Activated CD4-positive, alpha-beta T cell treated with anti-CD3 and anti-CD28 coated beads, Interleukin-2, amount 10 ng/mL, durations not matched to agents 7 days and 5 days (primary cell): ENCODE measurements around the gene SAPCD2. TPM values are rescaled to one million over a fixed set of nuclear protein-coding genes. Genes with fewer than 3 reads are reported as not detected.
"Not testable (repeated sequence)": the region's sequence is repeated elsewhere in the genome, so short reads cannot be mapped to it uniquely, and the experiment has no call there.

Source experiments
- CTCF ChIA-PET: fragments of 350-600 bp; sonication (Branson Sonifier 250); formaldehyde crosslinking; loops from one replicate; lab custom pipeline; 2021; ENCODE audit warnings: antibody characterized with exemption; lab: Charles Lee
- POLR2A ChIA-PET: fragments of 350-600 bp; sonication (Branson Sonifier 250); formaldehyde crosslinking; loops from one replicate; lab custom pipeline; 2021; ENCODE audit warnings: antibody characterized with exemption; lab: Charles Lee
- DNase-seq: peaks from one replicate; pipeline ENCODE4 v3.0.0-alpha.2; 2020
- H3K27ac Mint-ChIP-seq: one replicate; pipeline ENCODE4 v1.8.0; 2021; ENCODE audit warnings: mild to moderate bottlenecking, moderate library complexity, mixed read lengths
- H3K27me3 Mint-ChIP-seq: one replicate; pipeline ENCODE4 v1.8.0; 2021; ENCODE audit warnings: mixed read lengths
- H3K36me3 Mint-ChIP-seq: one replicate; pipeline ENCODE4 v1.8.0; 2021; ENCODE audit warnings: low read depth, mixed read lengths
- H3K4me1 Mint-ChIP-seq: one replicate; pipeline ENCODE4 v1.8.0; 2021; ENCODE audit warnings: mixed read lengths
- H3K4me3 Mint-ChIP-seq: one replicate; pipeline ENCODE4 v1.8.0; 2021; ENCODE audit warnings: mild to moderate bottlenecking, moderate library complexity, mixed read lengths
- H3K9me3 Mint-ChIP-seq: one replicate; pipeline ENCODE4 v1.8.0; 2021; ENCODE audit warnings: mixed read lengths
- total RNA-seq, 2 experiments: library from RNA; stranded (reverse); gene quantifications; one replicate each; pipeline ENCODE4 v1.2.3, GENCODE V29; 2021

Gene SAPCD2
- total RNA-seq, 2 experiments from 2014 or later: 33.8 to 40.6 TPM

DNA sequence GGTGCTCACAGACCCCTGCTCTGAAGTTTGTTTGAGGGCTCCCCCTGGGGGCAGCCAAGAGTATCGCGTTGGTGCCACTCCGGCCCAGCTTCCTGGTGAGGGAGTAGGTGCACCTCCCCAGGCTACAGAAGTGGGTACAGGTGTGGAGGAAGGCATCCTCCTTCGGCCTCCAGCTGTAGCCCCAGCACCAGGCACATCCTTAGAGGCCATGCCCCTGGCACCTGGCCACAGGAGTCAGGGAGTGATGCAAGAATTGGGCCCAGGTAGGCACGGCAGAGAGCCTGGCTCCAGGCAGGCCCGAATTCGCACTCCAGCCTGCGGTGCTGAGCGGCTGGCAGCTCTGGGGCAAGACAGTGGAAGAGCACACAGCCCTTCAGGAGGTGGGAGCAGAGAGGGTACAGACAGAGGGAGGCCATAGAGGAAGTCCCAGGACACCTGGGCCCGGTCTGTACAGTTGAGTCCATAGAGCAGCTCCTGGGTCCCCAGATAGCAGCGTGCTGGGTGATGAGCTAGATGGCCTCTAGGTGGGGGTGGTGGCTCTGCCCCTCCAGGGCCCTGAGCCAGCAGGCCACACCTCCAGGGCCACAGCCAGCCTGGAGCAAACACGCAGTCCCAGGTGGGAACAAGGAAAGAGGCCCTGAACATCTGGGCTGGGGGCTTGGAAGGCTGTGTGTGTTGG lies 2.4 kb downstream of the SAPCD2 start:
- no peaks in the 10 kb centered on the region for H3K9me3 Mint-ChIP-seq
- H3K36me3 Mint-ChIP-seq: peaks cover 10% of the 10 kb centered on the region
- H3K27me3 Mint-ChIP-seq: no peaks in the 10 kb centered on the region
- ChIA-PET POLR2A (interaction anchor here (0.5 to 1.4 kb wide), 2 partner anchors 20 to 173 kb away, joined by 3 to 5 read pairs; partner anchors contain the start of gene TUBB4B), CTCF (interaction anchor here (0.6 to 10.6 kb wide), 23 partner anchors 9 to 338 kb away, joined by 3 to 157 read pairs (median 4); partner anchors contain the start of genes ABCA2, AJM1, FUT7 and MAN1B1)
- peak overlapping the region; percentile 69 for H3K4me3 Mint-ChIP-seq
- H3K27ac Mint-ChIP-seq: peak overlapping the region; percentile 75
- DNase-seq: peak; percentile 90
- H3K4me1 Mint-ChIP-seq: peaks cover 25% of the 10 kb centered on the region

DNA sequence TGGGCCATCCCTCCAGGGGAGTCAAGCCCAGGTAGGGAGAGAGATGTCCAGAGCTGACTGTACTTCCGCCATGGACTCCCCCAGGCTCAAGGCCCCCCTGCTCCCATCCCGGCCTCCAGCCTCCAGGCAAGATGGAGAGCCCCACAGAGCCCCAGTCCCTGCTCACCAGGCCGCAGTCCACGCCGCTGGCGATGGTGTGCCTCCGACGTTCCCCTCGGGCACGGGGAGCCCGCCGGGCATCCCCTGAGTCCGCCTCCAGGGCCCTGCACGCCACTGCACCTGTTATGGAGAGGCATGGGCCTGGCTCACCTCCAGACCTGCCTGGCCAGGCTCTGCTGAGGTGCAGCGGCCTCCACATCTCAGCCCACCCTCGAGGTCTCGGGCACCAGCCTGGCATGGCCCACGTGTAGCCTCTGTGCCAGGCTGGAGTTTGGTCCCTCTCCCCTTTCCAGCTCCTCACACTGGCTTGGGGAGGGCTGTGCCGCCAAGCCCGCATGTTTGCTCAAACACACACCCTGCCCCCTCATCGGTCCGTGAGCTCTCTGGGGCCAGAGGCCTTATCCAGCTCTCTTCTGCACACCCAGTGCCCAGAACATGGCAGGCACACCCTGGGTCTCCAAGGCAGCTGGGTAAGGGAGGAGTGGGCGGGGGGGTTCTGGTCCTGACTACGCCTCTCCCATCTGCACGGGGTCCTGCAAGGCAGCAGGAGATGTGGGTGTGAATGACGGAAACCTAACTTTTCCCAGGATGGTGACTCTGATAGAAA lies 4.1 kb downstream of the SAPCD2 start:
- no peak for DNase-seq
- CTCF ChIA-PET: interaction anchor here (0.9 to 10.6 kb wide), 7 partner anchors 8 to 39 kb away, joined by 3 to 157 read pairs (median 8); partner anchors contain the start of genes ABCA2, FUT7 and UAP1L1
- Mint-ChIP-seq H3K27ac (no peak overlapping the region), H3K27me3 (no peaks in the 10 kb centered on the region), H3K4me1 (peaks cover 18% of the 10 kb centered on the region), H3K36me3 (peaks cover 10% of the 10 kb centered on the region), H3K9me3 (no peaks in the 10 kb centered on the region), H3K4me3 (no peak overlapping the region)
- POLR2A ChIA-PET: no interaction called here

DNA sequence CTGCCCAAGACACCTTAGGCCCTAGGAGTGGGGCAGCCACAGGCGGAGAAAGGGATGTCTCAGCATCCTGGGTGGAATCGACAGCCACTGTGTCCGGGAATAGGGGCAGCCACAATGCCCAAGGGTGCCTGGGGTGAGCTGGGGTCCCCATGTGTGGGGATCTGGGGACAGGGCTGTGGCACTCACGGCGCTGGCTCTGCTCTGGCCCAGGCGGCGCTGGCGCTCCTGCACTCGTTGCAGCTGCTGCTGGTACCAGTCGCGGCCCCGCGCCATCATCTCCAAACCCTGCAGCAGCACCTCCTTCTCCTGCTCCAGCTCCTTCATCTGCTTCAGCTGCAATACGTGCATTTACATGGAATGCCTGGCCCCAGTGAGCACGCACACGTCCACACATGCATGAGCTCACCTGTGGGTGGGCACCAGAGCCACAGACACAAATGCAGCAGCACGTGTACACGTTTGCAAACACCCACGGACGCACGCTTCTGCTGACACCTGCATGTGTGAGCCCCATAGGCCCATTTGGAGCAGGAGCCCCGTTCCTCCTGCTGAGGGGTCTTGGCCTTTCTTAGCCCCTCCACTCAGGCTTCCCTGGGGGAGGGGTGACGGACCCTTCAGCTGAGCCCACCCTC lies 4.9 kb downstream of the SAPCD2 start:
- Mint-ChIP-seq H3K36me3 (peaks cover 10% of the 10 kb centered on the region), H3K4me3 (no peak overlapping the region), H3K4me1 (peaks cover 12% of the 10 kb centered on the region), H3K27ac (no peak overlapping the region), H3K27me3 (no peaks in the 10 kb centered on the region), H3K9me3 (no peaks in the 10 kb centered on the region)
- CTCF ChIA-PET: interaction anchor here (0.9 to 10.6 kb wide), 6 partner anchors 10 to 39 kb away, joined by 3 to 157 read pairs (median 12); partner anchors contain the start of genes ABCA2, FUT7, NPDC1 and UAP1L1
- DNase-seq: no peak
- POLR2A ChIA-PET: no interaction called here

DNA sequence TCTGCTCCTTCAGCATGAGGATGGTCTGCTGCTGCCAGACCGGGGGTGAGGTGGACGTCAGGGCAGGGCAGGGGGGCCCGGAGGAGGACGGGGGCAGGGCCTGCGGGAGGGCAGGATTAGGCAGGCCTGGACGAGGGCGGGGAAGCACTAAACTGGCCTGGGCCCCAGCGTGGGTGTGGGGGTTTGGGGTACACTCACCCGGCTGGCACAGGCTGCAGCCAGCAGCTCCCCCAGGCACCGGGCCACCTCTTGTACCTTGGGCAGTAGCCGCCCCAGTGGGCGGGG lies 5.5 kb downstream of the SAPCD2 start:
- no peak for DNase-seq
- Mint-ChIP-seq H3K36me3 (peaks cover 10% of the 10 kb centered on the region), H3K27ac (no peak overlapping the region), H3K4me3 (no peak overlapping the region), H3K9me3 (no peaks in the 10 kb centered on the region), H3K4me1 (peaks cover 12% of the 10 kb centered on the region), H3K27me3 (no peaks in the 10 kb centered on the region)
- CTCF ChIA-PET: interaction anchor here (1.2 to 10.6 kb wide), 5 partner anchors 9 to 273 kb away, joined by 3 to 157 read pairs (median 8); partner anchors contain the start of genes ABCA2, FUT7 and NPDC1
- POLR2A ChIA-PET: no interaction called here

DNA sequence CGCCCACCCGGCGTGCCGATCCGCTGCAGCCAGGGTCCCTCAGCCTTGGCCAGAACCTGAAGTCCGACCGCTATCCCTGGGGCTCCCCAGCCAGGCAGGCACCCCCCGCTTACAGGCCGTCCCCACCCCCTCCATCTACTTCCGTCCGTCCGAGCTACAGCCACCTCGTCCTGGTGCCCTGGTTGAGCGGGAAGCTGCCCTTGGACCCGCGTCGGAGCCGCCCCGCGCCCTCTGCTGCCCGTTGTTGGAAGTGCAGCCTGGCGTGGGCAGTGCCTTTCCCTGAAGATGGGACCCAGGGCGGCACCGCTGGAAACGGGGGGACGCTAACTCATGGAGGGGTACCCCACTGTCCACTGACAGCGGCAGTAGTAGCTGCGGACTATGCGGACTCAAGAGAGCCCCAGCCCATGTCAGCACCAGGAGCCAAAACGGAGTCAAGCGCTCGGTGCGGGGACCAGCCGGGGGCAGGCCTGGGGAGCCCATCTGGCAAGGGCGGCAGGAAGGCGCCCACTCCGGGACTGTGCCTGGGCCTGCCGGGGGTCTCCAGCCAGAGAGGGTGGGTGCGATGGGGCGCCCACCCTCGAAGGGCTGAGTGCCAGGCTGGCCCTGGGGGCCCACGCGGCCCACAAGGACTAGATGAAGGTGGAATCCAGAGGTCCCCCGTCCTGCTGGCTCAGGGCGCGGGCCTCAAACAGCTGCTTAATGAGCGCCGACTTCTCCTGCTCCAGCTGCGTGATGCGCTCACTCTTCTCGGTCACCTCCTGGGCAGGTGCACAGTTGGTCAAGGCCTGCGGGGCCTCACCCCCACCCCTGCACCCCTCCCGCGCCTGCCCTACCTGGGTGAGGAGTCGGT lies 6.1 kb downstream of the SAPCD2 start:
- Mint-ChIP-seq H3K27me3 (no peaks in the 10 kb centered on the region), H3K9me3 (no peaks in the 10 kb centered on the region), H3K27ac (no peak overlapping the region), H3K36me3 (peaks cover 10% of the 10 kb centered on the region), H3K4me1 (peaks cover 12% of the 10 kb centered on the region), H3K4me3 (no peak overlapping the region)
- ChIA-PET CTCF (interaction anchor here (0.8 to 10.6 kb wide), 10 partner anchors 9 to 276 kb away, joined by 3 to 157 read pairs (median 4); partner anchors contain the start of genes ABCA2, FUT7, MAN1B1 and NPDC1), POLR2A (no interaction called here)
- DNase-seq: peak; percentile 56

DNA sequence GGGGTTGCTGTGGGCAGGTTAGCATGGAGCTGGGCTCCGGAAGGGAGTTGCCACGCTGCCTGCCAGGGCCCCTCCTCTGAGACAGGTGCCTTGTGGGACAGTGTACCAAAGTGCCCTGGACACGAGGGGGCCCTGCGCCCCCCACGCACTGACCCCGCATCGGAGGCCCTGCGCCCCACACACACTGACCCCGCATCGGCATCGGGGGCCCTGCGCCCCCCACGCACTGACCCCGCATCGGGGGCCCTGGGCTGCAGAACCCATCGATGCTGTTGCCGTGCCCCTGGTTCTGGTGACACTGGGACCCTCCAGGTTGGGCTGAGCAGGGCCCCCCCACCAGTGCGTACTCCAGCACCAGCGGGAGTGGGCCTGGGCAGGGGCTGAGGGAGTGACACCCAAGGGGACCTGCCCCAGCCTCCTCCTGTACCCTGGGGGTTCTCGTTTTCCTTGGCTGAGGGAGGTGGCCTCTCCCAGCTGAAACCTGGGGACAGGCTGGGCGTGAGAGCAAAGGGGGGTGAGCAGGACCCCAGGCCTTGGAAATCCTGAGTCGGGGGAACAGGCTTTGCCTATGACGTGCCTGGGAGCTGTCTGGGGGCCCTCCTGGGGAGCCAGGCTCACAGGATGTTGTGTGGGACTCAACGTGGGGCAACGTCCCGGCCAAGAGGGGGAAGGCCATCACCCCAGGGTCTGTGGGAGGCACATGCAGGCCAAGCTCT lies 6.9 kb downstream of the SAPCD2 start:
- Mint-ChIP-seq H3K36me3 (peaks cover 10% of the 10 kb centered on the region), H3K4me1 (peaks cover 9% of the 10 kb centered on the region), H3K4me3 (no peak overlapping the region), H3K27ac (no peak overlapping the region), H3K9me3 (no peaks in the 10 kb centered on the region), H3K27me3 (no peaks in the 10 kb centered on the region)
- POLR2A ChIA-PET: no interaction called here
- no peak for DNase-seq
- CTCF ChIA-PET: interaction anchor here (0.8 to 10.6 kb wide), 10 partner anchors 8 to 275 kb away, joined by 3 to 157 read pairs (median 4); partner anchors contain the start of genes ABCA2, FUT7, MAN1B1 and NPDC1

DNA sequence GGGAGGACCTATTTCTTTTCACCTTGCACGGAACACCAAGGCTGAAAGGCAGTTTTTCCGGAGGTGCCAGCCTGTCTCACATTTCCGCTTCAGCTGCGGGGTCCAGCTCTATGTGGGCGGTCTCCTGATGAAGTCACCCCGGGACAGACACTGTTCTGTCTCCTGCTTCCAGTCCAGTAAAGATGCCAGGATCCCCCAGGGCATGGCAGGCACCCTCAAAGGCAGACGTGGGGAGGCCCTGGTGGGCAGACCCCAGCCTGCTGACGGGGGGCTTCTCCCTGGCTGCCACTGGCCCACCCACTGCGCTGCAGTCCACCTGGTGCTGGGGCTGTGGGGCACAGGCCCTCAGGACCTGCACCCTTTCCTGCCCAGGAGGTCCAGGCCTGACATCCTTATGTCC lies 7.6 kb downstream of the SAPCD2 start:
- H3K4me3 Mint-ChIP-seq, DNase-seq, H3K36me3 Mint-ChIP-seq, H3K9me3 Mint-ChIP-seq, H3K27me3 Mint-ChIP-seq, H3K4me1 Mint-ChIP-seq, H3K27ac Mint-ChIP-seq, POLR2A ChIA-PET: not testable (repeated sequence)
- CTCF ChIA-PET: interaction anchor here (1.9 to 10.6 kb wide), 2 partner anchors 24 to 28 kb away, joined by 6 to 157 read pairs; partner anchors contain the start of genes ABCA2, FUT7 and MAN1B1

DNA sequence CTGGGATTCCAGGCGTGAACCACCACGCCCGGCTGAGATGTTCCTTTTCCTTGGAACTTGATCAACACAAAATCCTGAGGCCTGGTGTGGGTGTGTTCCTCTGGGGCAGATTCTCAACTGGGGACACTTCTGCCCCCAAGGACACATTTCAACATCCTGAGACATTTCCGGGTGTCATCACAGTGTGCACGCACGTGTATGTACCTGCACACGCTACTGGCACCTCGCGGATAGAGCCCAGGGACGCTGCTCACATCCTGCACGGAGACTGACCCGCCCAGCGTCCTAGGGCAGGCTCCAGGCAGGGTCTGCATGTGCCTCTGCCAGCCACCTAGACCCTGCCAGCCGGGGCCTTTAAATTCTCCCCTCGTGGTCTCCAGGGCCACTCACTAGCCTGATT lies 8.0 kb downstream of the SAPCD2 start:
- ChIA-PET CTCF (interaction anchor here (1.9 to 10.6 kb wide), 2 partner anchors 24 to 28 kb away, joined by 6 to 157 read pairs; partner anchors contain the start of genes ABCA2, FUT7 and MAN1B1), POLR2A (no interaction called here)
- H3K9me3 Mint-ChIP-seq: no peaks in the 10 kb centered on the region
- H3K4me1 Mint-ChIP-seq: no peaks in the 10 kb centered on the region
- no peaks in the 10 kb centered on the region for H3K27me3 Mint-ChIP-seq
- H3K36me3 Mint-ChIP-seq: peaks cover 5% of the 10 kb centered on the region
- no peak overlapping the region for H3K4me3 Mint-ChIP-seq
- DNase-seq: no peak
- no peak overlapping the region for H3K27ac Mint-ChIP-seq

DNA sequence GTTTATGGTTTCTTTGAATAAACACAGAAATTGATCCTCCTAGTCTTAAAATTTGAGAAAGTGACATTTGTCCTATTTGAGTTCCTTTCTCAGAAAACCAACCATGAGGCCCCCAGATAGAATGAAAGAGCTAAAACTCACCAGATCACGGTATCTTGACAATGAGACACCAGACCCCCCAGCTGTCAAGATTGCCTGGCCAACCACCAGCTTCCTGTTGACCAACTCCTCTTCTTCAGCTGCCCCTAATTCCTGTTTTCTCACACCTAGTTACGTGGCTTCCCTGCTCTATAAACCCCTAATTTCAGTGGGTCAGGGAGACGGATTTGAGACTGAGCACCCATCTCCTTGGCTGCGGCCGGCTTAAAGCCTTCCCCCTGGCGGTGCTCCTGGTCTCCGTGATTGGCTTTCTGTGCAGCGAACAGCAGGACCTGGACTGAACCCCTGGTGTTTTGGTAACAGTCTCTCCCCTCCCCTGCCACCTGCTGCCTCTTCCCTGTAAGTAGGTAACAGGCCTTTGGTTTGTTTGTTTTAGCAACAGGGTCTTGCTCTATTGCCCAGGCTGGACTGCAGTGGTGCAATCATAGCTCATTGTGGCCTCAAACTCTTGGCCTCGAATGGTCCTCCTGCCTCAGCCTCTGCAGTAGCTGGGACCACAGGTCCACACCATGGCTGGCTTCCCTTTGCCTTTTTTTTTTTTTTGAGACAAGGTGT lies 11.7 kb downstream of the SAPCD2 start:
- Mint-ChIP-seq H3K27me3 (peaks cover 2% of the 10 kb centered on the region), H3K4me1 (no peaks in the 10 kb centered on the region), H3K27ac (no peak overlapping the region), H3K4me3 (no peak overlapping the region), H3K36me3 (no peaks in the 10 kb centered on the region), H3K9me3 (no peaks in the 10 kb centered on the region)
- POLR2A ChIA-PET: no interaction called here
- no peak for DNase-seq
- CTCF ChIA-PET: interaction anchor here (0.8 to 2.7 kb wide), 6 partner anchors 9 to 178 kb away, joined by 3 to 14 read pairs (median 6); partner anchors contain the start of genes C8G and FBXW5

DNA sequence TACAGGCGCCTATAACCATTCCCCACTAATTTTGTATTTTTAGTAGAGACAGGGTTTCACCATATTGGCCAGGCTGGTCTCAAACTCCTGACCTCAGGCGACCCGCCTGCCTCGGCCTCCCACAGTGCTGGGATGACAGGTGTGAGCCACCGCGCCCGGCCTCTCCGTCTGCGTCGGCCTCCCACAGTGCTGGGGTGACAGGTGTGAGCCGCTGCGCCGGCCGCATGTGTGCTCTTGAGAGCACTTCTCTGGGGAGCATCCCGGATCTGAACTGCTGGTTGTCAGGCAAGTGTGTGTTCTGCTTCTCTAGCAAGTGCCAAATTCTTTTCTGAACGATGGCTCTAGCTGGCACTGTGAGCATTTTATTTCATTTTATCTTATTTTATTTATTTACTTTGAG lies 12.8 kb downstream of the SAPCD2 start:
- H3K9me3 Mint-ChIP-seq: no peaks in the 10 kb centered on the region
- no peak overlapping the region for H3K27ac Mint-ChIP-seq
- ChIA-PET POLR2A (no interaction called here), CTCF (interaction anchor here (1.9 to 2.7 kb wide), 3 partner anchors 10 to 22 kb away, joined by 7 to 14 read pairs (median 13); no protein-coding TSS in a partner anchor)
- H3K4me3 Mint-ChIP-seq: no peak overlapping the region
- H3K27me3 Mint-ChIP-seq: peaks cover 6% of the 10 kb centered on the region
- no peak for DNase-seq
- H3K4me1 Mint-ChIP-seq: no peaks in the 10 kb centered on the region
- H3K36me3 Mint-ChIP-seq: no peaks in the 10 kb centered on the region
